WTC11 (cell line): ENCODE results near the gene SRR.

Experiments used
- AFF4 ChIP-seq: sonication (generic); formaldehyde crosslinking; IDR thresholded peaks from 2 replicates; pipeline ENCODE4 v1.8.1; 2023; ENCODE audit warnings: mild to moderate bottlenecking, missing genetic modification reagents, borderline replicate concordance
- ATF6 ChIP-seq: sonication (generic); formaldehyde crosslinking; IDR thresholded peaks from 2 replicates; pipeline ENCODE4 v1.8.1; 2023; ENCODE audit warnings: mild to moderate bottlenecking, missing genetic modification reagents
- CREB1 ChIP-seq: sonication (generic); formaldehyde crosslinking; IDR thresholded peaks from 2 replicates; pipeline ENCODE4 v1.8.0; 2023; ENCODE audit warnings: mild to moderate bottlenecking, missing genetic modification reagents
- E2F4 ChIP-seq: sonication (generic); formaldehyde crosslinking; IDR thresholded peaks from 2 replicates; pipeline ENCODE4 v1.8.1; 2022; ENCODE audit warnings: low read depth, mild to moderate bottlenecking, moderate library complexity, missing genetic modification reagents, borderline replicate concordance
- JAZF1 ChIP-seq: fragments of 250-450 bp; sonication (Bioruptor Pico); IDR thresholded peaks from 2 replicates; pipeline ENCODE4 v1.9.0; 2021; ENCODE audit warnings: moderate library complexity, mild to moderate bottlenecking, inconsistent platforms
- PREB ChIP-seq: sonication (generic); formaldehyde crosslinking; IDR thresholded peaks from 2 replicates; pipeline ENCODE4 v1.8.1; 2022; ENCODE audit warnings: mild to moderate bottlenecking, missing genetic modification reagents, moderate library complexity, borderline replicate concordance
- USF2 ChIP-seq: sonication (generic); formaldehyde crosslinking; IDR thresholded peaks from 2 replicates; pipeline ENCODE4 v1.8.1; 2023; ENCODE audit warnings: mild to moderate bottlenecking, missing genetic modification reagents, moderate library complexity
- ZNF423 ChIP-seq: fragments of 250-450 bp; sonication (Bioruptor Pico); IDR thresholded peaks from 2 replicates; pipeline ENCODE4 v2.1.2; 2022; ENCODE audit warnings: mild to moderate bottlenecking, moderate library complexity
- TF ChIP-seq, protein P1 (sequence below): sonication (generic); formaldehyde crosslinking; conservative IDR thresholded peaks from 2 replicates; pipeline ENCODE4 v1.8.1; 2022; ENCODE audit warnings: mild to moderate bottlenecking, missing genetic modification reagents
- TF ChIP-seq, protein P2 (sequence below): fragments of 200-600 bp; IDR thresholded peaks from 2 replicates; pipeline ENCODE4 v1.8.0; 2022; ENCODE audit warnings: antibody characterized with exemption
- TF ChIP-seq, protein P3 (sequence below): sonication (generic); formaldehyde crosslinking; IDR thresholded peaks from 2 replicates; pipeline ENCODE4 v1.8.1; 2022; ENCODE audit warnings: low read depth, missing genetic modification reagents, borderline replicate concordance

DNA sequence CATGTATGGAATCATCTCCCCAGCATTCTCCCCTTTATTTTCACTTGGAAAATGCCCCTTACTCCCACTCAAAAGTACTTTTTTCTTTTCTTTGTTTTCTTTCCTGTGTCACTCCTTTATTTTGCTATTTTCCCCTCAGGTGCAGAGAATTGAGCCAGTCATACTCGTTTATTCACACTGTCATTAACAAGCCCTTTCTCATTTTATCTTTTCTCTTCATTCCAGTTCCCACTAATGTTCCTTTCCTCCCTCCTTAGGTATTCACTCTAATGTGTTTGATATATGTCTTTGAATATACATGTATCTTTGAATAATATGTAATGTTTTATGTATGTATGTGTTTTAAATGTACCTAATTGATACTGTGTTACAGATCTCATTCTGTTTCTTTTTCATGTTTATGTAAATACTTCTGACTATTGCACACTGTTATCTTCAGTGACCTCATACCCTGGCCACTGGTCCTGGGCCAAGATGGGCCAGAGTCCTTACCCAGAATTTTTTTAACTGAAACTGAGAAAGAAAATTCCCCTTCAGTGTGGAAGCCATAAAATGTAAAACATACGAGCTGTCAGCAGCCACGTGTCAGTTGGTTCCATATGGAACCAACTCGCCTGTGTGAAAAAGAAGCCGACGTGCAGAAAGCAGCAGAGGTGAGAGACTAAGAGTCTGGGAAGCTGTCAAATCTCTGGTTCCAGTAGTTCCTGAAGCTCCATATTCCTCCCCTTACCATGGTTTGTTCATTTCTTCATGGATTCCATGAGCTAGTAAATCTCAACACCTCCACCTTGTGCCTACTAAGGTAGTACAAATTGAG, 5.8 kb downstream of the SRR start:
- TF ChIP-seq, protein P1, sequence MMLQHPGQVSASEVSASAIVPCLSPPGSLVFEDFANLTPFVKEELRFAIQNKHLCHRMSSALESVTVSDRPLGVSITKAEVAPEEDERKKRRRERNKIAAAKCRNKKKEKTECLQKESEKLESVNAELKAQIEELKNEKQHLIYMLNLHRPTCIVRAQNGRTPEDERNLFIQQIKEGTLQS (CRISPR knock-in tag), result no peak
- TF ChIP-seq USF2 (CRISPR knock-in tag) (no peak), CREB1 (no peak), ZNF423 (CRISPR knock-in tag) (no peak), E2F4 (CRISPR knock-in tag) (no peak), PREB (CRISPR knock-in tag) (no peak), JAZF1 (CRISPR knock-in tag) (no peak), ATF6 (CRISPR knock-in tag) (no peak), AFF4 (CRISPR knock-in tag) (no peak)
- TF ChIP-seq, protein P2, sequence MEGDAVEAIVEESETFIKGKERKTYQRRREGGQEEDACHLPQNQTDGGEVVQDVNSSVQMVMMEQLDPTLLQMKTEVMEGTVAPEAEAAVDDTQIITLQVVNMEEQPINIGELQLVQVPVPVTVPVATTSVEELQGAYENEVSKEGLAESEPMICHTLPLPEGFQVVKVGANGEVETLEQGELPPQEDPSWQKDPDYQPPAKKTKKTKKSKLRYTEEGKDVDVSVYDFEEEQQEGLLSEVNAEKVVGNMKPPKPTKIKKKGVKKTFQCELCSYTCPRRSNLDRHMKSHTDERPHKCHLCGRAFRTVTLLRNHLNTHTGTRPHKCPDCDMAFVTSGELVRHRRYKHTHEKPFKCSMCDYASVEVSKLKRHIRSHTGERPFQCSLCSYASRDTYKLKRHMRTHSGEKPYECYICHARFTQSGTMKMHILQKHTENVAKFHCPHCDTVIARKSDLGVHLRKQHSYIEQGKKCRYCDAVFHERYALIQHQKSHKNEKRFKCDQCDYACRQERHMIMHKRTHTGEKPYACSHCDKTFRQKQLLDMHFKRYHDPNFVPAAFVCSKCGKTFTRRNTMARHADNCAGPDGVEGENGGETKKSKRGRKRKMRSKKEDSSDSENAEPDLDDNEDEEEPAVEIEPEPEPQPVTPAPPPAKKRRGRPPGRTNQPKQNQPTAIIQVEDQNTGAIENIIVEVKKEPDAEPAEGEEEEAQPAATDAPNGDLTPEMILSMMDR, result no peak
- TF ChIP-seq, protein P3, sequence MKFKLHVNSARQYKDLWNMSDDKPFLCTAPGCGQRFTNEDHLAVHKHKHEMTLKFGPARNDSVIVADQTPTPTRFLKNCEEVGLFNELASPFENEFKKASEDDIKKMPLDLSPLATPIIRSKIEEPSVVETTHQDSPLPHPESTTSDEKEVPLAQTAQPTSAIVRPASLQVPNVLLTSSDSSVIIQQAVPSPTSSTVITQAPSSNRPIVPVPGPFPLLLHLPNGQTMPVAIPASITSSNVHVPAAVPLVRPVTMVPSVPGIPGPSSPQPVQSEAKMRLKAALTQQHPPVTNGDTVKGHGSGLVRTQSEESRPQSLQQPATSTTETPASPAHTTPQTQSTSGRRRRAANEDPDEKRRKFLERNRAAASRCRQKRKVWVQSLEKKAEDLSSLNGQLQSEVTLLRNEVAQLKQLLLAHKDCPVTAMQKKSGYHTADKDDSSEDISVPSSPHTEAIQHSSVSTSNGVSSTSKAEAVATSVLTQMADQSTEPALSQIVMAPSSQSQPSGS (CRISPR knock-in tag), result no peak
